NCI-H226 (cell line): Measurements from ENCODE around the gene FHOD3.
A peak's percentile ranks its signal among the peaks of the same experiment; 100 is the strongest.

ENCODE experiments used
- DNase-seq: peaks from one replicate; pipeline ENCODE4 v3.0.0-alpha.2; 2015

FHOD3 gene

GRCh38 chr18:36567800-36568199 lies 270.3 kb downstream of the FHOD3 start:
- no peak for DNase-seq

GRCh38 chr18:36568487-36568886 lies 271.0 kb downstream of the FHOD3 start:
- no peak for DNase-seq

- DNase-seq: no peak
These were observed 274.8 kb downstream of the FHOD3 start for GRCh38 chr18:36572135-36572856.

- DNase-seq: no peak
These were observed 278.8 kb downstream of the FHOD3 start for GRCh38 chr18:36576339-36576738.

GRCh38 chr18:36578871-36579710 lies 281.6 kb downstream of the FHOD3 start:
- DNase-seq: no peak

GRCh38 chr18:36580266-36580665 lies 282.8 kb downstream of the FHOD3 start:
- DNase-seq: no peak

GRCh38 chr18:36580874-36581750 lies 283.6 kb downstream of the FHOD3 start:
- DNase-seq: peak; percentile 7

- no peak for DNase-seq
These were observed 285.7 kb downstream of the FHOD3 start for GRCh38 chr18:36582988-36583745.

- peak; percentile 37 for DNase-seq
These were observed 292.5 kb downstream of the FHOD3 start for GRCh38 chr18:36589857-36590543.

GRCh38 chr18:36590621-36591580 lies 293.4 kb downstream of the FHOD3 start:
- DNase-seq: no peak

GRCh38 chr18:36592282-36592681 lies 294.8 kb downstream of the FHOD3 start:
- no peak for DNase-seq

- DNase-seq: no peak
These were observed 295.5 kb downstream of the FHOD3 start for GRCh38 chr18:36593001-36593400.

- DNase-seq: no peak
These were observed 296.1 kb downstream of the FHOD3 start for GRCh38 chr18:36593641-36594040.

- no peak for DNase-seq
These were observed 297.1 kb downstream of the FHOD3 start for GRCh38 chr18:36594621-36595020.

GRCh38 chr18:36595046-36595817 lies 297.7 kb downstream of the FHOD3 start:
- no peak for DNase-seq

- no peak for DNase-seq
These were observed 298.3 kb downstream of the FHOD3 start for GRCh38 chr18:36595818-36596215.

GRCh38 chr18:36597636-36598035 lies 300.1 kb downstream of the FHOD3 start:
- DNase-seq: no peak

- no peak for DNase-seq
These were observed 303.0 kb downstream of the FHOD3 start for GRCh38 chr18:36600548-36600947.

- DNase-seq: no peak
These were observed 303.8 kb downstream of the FHOD3 start for GRCh38 chr18:36601316-36601715.

- no peak for DNase-seq
These were observed 304.6 kb downstream of the FHOD3 start for GRCh38 chr18:36602071-36602470.
